AG08396 (cell line): ENCODE data around the gene ARL11.
"Not testable (repeated sequence)": the region's sequence is repeated elsewhere in the genome, so short reads cannot be mapped to it uniquely, and the experiment has no call there.

Experiments
- DNase-seq: peaks from one replicate; pipeline ENCODE4 v3.0.0; 2012; ENCODE audit warnings: low spot score, mixed read lengths

The ARL11 gene

DNA sequence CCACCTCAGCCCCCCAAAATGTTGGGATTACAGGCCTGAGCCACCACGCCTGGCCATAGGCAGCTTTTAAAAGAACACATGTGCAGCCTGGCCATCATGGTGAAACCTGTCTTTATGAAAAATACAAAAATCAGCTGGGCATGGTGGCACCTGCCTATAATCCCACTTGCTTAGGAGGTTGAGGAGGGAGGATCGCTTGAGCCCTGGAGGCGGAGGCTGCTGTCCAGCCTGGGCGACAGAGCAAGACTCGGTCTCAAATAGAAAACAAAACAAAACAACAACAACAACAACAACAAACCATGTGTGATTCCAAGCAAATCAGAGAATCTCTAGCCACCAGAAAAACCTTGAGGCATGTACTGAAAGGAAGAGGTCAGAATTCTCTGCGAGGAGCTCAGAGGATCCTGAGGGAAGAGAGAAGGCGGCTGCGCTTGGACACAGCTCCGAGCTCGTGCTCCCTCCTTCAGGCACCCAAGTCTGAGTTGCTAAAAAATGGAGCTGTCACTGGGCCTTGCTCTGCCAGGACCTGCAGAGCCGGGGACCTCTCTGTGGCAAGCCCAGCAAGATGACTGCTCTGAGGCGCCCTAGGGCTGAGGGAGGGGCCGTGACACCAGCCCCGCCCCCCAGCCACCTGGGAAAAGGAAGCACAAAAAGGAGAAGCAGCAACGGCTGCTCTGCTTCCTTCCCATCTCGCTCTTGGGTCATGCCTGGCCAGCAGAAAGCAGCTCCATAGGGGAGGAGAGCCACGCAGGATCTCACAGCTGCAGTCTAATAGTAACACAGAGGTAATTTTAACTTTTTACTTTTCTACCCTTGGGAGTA is at the start of gene ARL11:
TSS of gene ARL11 (plus strand) at position 677 of the 822 bp plus-strand sequence. CDS start 1,941 bp downstream, outside the sequence.
- DNase-seq: no peak

DNA sequence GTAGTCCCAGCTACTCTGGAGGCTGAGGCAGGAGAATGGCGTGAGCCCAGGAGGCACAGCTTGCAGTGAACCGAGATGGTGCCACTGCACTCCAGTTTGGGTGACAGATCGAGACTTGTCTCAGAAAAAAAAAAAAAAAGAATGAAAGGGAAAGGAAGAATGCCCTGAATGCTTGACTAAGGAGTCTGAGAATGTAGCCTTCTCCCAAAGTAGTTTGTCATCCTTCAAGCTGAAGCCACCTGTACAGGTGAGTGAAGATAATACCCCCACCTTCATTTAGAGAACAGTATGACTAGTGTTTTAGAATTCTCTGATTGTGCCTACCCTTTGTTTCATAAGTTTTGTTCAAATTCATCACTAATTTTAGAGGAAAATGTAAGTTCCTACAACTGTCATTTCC is 48.8 kb upstream of the ARL11 start:
- DNase-seq: no peak

GRCh38 chr13:49580980-49581680 is 47.2 kb upstream of the ARL11 start:
- DNase-seq: no peak

DNA sequence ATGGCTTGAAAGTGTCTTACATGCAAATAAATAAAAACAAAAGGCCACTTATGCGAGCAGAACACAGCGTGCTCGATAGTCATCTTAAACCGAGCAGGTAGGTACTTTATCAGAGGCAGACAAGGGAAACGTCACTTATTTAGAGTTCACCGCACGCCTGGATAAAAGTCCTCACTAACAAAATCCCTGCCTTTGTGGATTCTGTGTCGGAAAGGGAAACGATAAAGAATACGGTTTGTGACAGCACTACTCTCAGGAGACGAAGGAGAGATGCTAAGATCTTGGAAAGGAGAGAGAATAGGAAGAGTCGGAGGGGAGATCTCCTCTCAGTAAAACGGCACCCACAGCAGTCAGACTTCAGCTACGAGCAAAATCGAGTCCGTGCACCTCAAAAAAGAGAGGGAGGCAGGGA is 43.5 kb upstream of the ARL11 start:
- DNase-seq: no peak

DNA sequence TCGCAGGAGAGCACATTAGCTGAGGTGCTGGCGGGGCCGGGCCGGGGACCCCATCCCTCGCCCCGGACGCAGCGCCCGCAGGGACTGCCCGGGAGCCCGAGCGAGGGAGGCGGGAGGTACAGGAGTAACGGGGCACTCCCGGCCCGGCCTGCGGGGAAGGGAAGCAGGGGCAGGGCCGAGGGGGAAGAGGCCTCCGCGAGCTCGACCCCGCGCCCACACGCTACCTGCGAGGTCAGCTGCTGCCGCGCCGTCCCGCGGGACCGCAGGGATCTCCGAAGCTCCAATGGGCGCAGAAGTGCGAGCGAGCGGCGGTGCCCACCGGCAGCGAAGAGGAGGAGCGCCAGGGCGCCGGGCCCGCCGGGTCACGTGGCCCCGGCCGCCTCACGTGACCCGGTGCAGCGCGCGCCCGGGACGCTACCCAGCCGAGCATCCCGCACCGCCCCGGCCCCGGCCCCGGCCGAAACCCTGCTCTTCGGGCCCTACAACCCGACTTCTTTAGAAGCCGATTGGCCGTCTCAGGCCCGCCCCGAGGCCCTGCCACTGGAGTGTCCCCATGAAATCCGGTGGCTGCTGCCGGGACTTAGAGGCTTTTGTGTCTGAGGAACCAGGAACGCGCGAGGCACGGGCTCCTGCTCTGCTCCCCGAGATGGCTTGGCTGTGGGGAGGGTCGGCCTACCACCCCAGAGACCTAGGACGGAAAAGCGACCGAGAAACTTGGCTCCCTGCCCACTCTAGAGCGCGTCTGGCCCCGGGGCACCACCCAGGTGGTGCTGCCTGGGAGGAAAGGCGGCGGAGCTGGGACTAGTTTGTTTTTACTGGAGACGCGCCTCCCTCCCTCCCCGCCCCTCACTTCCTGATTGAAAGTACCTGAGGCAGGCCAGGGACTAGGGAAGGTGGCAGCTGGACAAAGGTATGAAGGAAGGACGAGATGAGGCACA is 42.8 kb upstream of the ARL11 start, which contains the start of gene RCBTB1:
TSS of gene RCBTB1 (minus strand) at position 339 of the 938 bp plus-strand sequence. CDS start 18,279 bp downstream, outside the sequence.
- peak; percentile 97 for DNase-seq

GRCh38 chr13:49586717-49587116 is 41.6 kb upstream of the ARL11 start:
- no peak for DNase-seq

GRCh38 chr13:49587311-49587847 is 40.9 kb upstream of the ARL11 start:
- DNase-seq: peak; percentile 57

GRCh38 chr13:49590714-49591113 is 37.6 kb upstream of the ARL11 start:
- DNase-seq: not testable (repeated sequence)

GRCh38 chr13:49593876-49594275 is 34.4 kb upstream of the ARL11 start:
- not testable (repeated sequence) for DNase-seq

GRCh38 chr13:49594576-49594975 is 33.7 kb upstream of the ARL11 start:
- DNase-seq: no peak

- DNase-seq: no peak
Observed at GRCh38 chr13:49596221-49596620, 32.1 kb upstream of the ARL11 start.

DNA sequence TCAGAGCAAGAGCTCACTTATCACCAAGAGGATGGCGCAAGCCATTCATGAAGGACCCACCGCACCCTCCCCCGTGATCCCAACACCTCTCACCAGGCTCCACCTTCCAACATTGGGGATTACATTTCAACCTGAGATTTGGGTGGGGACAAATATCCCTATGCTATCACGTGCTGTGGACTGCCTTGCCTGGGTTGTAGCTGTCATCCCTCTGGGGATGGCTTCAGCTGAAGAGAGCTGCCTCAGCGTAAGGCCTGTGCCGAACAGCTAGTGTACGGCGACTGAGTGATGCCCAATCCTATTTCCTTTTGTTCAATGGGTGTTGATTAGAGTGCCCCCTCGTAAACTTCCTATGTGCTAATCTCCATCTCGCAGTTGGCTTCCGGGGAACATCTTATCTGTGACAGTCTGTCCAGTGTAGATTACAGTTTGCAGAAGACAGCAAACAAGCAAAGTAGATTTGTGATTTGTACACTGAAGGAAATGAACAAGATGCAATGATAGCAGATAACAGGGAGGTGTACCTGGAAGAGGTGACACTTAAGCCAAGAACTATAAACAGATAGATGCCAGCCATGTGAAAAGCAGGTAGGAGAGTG is 31.2 kb upstream of the ARL11 start:
- DNase-seq: no peak

DNA sequence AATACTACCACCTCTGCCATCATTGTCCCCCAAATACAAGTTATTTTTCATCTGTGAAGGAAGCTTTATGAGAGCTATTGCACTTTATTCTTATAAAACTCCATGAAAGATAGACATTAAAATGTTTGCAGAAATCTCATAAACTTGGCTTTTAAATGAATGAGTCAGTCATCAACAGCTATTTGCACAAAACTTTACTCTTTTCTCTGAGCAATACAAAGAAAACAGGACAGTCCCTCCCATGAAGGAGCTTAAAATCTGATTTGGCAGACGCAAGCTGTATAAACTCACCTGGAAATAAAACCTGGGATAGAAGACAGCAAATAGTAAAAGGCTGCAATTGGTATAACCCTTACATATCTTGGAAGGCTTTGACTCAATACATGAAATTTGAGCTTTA is 26.3 kb upstream of the ARL11 start:
- no peak for DNase-seq

GRCh38 chr13:49602615-49603014 is 25.7 kb upstream of the ARL11 start:
- not testable (repeated sequence) for DNase-seq

GRCh38 chr13:49604570-49604969 is 23.7 kb upstream of the ARL11 start:
- no peak for DNase-seq

- peak; percentile 85 for DNase-seq
Observed at GRCh38 chr13:49606747-49607648, 21.3 kb upstream of the ARL11 start.

DNA sequence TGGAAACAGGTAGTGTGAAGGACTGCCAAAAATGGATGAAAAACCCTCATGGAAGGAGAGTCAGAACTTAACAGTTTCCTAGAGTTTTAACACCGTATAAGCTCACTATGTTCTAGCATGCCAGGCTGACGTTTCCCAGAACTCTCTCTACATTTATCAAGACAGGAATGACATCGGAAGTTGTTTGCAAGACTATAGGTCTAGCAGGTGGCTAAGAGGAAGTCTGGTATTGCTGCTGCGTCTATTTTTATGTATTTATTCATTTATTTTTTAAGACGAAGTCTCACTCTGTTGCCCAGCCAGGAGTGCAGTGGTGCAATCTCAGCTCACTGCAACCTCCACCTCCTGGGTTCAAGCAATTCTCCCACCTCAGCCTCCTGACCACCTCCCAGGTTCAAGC is 20.5 kb upstream of the ARL11 start:
- no peak for DNase-seq

GRCh38 chr13:49608651-49609331 is 19.5 kb upstream of the ARL11 start:
- no peak for DNase-seq

- no peak for DNase-seq
Observed at GRCh38 chr13:49610176-49610575, 18.1 kb upstream of the ARL11 start.

- DNase-seq: not testable (repeated sequence)
Observed at GRCh38 chr13:49612042-49612441, 16.3 kb upstream of the ARL11 start.
